GM12873 (cell line): Measurements from ENCODE around the gene CLIP2.

Source experiments
- CTCF ChIP-seq: IDR thresholded peaks from 2 replicates; pipeline ENCODE4 v1.5.1; 2012; ENCODE audit warnings: low read depth, mild to moderate bottlenecking, moderate library complexity, low read length, control low read depth; ENCODE audit not compliant: insufficient read depth; ENCODE audit errors: missing control alignments

Gene CLIP2

GRCh38 chr7:74375726-74376220, 86.6 kb downstream of the CLIP2 start:
- no peak for TF ChIP-seq CTCF

DNA sequence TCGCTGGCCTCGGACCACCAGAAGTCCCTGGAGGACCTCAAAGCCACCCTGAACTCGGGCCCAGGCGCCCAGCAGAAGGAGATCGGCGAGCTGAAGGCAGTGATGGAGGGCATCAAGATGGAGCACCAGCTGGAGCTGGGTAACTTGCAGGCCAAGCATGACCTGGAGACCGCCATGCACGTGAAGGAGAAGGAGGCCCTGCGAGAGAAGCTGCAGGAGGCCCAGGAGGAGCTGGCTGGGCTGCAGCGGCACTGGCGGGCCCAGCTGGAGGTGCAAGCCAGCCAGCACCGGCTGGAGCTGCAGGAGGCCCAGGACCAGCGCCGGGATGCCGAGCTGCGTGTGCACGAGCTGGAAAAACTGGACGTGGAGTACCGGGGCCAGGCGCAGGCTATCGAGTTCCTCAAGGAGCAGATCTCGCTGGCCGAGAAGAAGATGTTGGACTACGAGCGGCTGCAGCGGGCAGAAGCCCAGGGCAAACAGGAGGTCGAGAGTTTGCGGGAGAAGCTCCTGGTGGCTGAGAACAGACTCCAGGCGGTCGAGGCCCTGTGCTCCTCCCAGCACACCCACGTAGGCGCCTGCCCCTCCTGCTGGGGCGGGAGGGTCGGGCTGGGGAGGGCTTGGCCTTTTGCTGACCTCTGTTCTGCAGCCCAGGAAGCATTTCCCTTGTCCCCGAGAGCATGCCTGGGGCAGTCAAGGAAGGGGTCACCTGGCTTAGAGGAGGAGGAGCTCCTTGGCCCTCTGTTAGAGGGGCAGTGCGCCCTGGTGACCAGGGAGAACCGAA, 87.2 kb downstream of the CLIP2 start:
- no peak for TF ChIP-seq CTCF

DNA sequence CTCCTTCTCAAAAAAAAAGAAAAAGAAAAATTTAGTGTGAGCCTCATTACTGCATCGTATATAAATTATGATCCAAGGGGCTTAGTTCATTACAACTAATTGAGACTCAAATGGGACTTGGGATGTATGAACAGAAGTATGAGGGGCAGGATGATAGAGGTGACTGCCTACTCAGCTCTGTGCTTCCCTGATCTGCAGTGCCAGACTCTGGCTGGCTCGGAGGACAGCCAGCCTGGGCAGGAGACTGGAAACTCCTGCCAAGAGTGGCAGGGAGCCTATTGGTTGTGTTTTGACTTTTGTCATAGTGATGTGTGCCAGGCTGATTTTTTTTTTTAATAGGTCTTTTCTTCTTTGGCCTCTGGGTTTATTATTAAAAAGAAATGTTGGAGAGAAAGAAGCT, 90.7 kb downstream of the CLIP2 start:
- TF ChIP-seq CTCF = no peak

GRCh38 chr7:74380720-74381119, 91.5 kb downstream of the CLIP2 start:
- no peak for TF ChIP-seq CTCF

GRCh38 chr7:74387606-74388005, 98.4 kb downstream of the CLIP2 start:
- no peak for TF ChIP-seq CTCF

DNA sequence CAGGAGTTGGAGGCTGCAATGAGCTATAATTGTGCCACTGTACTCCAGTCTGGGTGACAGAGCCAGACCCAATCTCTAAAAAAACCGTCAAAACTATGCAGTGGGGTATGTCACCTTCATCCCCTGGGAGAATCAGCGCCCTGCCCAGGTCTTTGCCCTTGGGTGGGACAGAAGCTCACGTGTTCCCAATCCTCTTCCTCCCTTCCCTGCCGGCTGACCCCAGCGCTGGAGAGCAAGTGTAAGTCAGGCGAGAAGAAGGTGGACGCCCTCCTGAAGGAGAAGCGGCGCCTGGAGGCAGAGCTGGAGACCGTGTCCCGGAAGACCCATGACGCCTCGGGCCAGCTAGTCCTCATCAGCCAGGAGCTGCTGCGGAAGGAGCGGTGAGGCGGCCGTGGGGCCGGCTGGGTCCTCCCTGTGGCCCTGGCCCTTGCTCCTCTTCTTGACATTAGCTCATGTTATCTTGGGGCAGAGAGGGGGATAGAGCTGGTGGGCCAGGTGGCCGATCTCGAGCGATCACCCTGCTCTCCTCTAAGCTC, 99.7 kb downstream of the CLIP2 start:
- no peak for TF ChIP-seq CTCF

DNA sequence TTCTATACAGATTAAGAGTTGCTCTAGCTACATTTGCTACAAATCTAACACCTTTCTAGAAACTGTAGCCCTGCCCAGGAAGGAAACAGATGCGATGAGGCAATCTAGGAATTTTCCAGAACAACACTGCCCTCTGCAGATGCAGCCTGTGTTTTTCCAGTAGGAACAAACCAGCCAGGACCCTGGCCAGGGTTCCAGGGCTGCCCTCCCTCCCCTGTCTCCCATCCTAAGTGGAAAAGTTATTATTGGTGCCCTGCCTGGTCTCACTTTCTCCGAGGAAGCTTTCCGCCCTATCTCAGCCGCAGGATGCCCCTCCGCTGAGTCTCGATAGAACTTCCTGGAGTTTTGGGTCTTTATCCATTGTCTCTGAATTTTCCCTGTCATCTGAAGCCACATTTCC, 104.5 kb downstream of the CLIP2 start:
- peak; percentile 20 for TF ChIP-seq CTCF
